ENCODE data around the gene RASD1.

RASD1 gene, protein sequence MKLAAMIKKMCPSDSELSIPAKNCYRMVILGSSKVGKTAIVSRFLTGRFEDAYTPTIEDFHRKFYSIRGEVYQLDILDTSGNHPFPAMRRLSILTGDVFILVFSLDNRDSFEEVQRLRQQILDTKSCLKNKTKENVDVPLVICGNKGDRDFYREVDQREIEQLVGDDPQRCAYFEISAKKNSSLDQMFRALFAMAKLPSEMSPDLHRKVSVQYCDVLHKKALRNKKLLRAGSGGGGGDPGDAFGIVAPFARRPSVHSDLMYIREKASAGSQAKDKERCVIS

GRCh38 chr17:17496189-17497064 lies at the start of gene RASD1:
RASD1 (minus strand) TSS chr17:17496395; CDS start chr17:17496181, 214 bp downstream.
- peak; percentile 81 for DNase-seq

DNA sequence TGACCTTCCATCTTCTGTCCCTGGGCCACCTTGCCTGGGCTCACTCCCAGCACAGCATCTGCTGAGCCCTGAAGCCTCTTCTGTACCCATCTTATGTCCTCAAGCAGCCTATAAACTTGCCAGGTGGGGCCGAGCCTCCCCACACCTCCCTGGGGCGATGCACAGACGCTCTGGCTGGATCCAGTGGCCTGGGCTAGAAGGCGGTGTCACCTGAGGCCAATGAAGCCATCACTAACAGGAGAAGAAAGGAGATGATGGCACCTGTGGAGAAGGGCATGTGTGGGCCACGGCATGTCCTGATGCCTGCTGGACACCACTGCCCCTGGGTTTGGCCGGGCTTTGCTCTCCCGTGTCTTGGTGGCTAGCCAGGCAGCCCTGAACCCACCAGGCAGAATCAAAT lies 49.8 kb upstream of the RASD1 start:
- no peak for DNase-seq

DNA sequence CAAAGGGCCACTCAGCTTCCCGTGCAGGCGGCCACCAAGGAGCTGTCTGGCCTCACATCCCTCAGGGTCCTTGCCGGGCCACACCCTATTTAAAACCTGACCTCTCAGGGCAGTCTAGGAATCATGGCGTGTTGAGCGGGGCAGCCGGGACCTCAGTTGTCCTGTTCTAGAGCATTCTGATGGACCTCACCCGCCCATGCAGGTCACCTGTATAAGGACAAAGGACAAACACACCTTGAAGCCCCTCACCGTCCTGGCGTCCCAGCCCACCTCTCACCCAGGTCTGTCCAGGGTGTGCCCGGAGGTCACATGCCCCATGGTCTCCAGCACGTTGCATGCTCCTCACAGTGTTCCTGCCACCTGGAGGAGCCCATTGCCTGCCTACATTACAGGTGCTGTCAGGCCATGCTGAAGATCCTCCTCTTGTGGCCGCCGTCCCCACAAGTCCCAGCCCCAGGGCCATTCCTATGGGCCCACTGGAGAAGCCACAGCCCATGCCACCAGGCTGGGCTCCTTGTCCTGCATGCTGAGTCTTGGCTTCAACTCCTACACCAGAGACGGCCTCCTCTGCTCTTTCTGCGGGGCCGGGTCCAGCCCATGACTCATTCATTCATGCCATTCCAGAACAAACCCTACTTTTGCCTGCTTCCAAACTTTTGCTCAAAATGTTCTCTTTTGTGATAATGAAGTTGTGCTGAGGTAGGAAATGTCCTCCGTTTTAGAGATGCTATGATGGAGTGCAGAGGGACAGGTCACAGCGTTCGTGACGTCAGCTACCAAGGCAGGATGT lies 49.0 kb upstream of the RASD1 start:
- no peak for DNase-seq

GRCh38 chr17:17542906-17543635 lies 46.9 kb upstream of the RASD1 start:
- DNase-seq, result no peak

GRCh38 chr17:17541640-17542001 lies 45.4 kb upstream of the RASD1 start:
- no peak for DNase-seq

DNA sequence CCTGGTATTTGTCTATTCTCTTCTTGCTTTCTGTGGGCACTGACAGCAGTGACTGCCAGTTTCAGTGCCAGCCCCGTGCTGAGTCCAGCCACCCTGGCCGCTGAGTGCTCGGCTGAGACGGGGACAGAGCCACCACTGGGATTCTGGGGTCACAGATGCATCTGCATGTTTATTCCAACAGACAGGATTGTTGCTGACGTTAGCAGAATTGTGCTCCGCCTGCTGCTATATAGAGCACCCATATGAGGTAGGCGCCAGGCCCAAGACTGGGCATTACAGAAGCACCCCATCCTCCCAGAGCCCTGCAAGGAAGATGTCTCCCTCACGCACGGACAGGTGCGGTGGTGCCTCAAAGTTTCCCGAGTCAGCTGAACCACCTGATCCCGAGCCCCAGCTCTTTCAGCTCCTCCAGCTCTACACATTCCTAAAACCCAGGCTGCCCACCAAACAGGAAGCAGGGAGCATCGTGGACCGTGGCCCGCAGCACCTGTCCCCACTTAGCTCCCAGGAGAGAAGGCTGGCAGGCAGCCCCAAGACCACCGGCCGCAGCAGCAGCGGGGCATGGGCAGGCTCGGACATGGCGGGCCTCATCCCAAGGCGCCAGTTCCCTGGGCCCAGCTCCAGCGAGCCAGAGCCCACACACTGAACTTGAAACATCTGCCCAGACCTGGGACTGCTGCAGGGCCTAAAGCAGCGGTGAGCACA lies 44.9 kb upstream of the RASD1 start:
- DNase-seq, result no peak

DNA sequence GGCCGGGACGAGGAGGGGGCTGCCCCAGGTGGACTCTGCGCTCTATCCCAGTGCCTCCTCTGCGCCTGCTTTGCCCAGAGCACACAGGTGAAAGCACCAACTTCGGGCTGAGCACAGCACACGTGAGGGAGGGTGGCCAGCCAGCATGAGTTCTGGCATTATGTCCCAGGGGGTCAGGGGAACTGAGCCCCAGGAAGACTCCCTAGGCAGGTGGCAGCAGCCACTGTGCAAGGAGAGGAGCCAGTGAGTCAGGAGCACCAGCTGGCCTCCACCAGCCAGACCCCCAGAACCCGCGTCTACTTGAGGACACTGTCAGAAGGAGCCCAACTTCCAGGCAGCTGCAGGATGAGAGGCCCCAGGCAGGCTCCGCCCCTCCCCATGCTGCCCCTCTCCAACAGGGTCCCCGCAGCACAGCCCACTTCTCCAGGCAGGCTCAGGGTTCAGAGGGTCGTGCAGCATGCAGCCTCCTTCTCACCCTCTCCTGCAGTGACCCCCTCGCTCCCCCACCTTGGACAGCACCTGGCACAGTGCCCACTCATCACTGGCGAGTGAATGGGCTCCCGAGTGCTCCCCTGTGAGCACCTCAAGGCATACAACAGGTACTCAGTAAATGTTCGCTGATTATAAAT lies 44.2 kb upstream of the RASD1 start:
- DNase-seq, result no peak

GRCh38 chr17:17539591-17539990 lies 43.4 kb upstream of the RASD1 start:
- no peak for DNase-seq

DNA sequence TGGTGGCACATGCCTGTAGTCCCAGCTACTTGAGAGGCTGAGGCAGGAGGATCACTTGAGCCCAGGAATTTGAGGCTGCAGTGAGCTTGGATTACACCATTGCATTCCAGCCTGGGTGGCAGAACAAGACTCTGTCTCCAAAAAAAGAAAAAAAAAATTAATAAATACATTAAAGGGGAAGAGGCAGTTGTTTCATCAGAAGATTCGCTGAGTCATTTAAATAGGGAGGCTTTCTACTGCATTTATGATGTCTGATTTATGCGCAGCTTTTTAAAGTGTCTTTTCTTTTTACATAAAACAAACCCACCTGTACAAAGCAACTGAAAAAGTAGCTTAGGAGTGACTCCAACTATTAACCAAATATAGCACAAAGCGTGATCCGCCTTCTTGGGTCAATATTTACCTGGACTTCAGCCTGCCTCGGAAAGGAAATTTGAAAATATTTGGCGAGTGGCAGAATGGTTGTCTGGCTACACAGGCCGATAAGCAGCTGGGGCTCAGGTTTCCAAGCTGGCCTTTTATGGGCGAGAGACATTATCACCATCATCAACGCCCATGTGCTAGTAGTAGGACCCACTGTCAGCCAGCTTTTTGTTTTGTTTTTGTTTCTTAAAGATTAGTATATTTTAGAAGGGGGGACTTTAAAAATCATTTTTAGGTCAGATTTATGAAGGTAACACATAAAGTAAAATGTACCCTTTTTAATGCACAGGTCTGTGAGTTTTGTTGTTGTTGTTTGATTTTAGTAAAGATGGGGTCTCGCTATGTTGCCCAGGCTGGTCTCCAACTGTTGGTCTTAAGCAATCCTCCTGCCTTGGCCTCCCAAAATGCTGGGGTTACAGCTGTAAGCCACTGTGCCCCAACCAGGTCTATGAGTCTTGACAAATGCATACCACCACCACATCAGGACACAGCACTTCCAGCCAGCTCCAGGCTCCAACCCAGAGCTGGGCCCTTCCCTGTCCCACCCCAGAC lies 42.5 kb upstream of the RASD1 start:
- DNase-seq, result no peak

DNA sequence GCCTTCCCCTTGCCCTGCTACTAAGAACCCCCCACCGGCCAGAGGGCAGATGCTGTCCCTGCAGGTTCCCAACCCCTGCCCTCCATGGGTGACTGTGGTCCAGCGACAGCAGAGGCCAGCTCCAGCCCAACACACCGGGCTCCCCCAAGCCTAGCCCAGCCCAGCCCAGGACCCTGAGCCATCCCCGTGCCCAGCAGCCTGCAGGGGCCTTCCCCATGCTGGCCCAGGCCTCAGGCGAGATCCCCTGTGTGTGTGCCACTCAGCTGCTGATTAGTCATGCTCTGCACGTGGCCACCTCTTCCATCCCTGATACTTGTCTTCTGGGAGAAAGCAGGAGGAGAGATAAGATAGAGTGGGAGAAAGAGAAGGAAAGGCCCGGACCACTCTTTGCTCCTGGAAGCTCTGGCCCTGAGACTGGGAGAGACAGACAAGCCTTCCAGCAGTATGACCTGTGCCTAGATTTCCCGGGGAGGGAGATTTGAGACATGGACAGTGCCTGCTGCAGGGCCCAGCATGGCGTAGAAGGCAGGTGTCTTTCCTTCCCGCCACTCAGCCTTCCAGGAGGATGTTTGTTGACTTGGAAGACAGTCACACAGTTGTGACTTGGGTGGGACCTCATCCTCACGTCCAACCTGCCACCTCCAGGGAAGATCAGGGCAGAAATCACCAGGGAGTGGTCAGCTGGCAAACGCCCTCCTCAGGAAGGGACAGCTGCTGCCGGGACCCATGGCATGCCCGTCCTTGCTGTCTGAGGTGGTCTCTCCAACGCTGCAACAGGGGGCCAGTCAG lies 41.3 kb upstream of the RASD1 start:
- no peak for DNase-seq

- DNase-seq, result no peak
These were observed 40.5 kb upstream of the RASD1 start for GRCh38 chr17:17536702-17537101.

GRCh38 chr17:17535957-17536356 lies 39.8 kb upstream of the RASD1 start:
- DNase-seq, result no peak

GRCh38 chr17:17533901-17534441 lies 37.8 kb upstream of the RASD1 start:
- DNase-seq, result no peak

- no peak for DNase-seq
These were observed 36.8 kb upstream of the RASD1 start for GRCh38 chr17:17532991-17533390.

- DNase-seq, result no peak
These were observed 35.0 kb upstream of the RASD1 start for GRCh38 chr17:17531156-17531555.

DNA sequence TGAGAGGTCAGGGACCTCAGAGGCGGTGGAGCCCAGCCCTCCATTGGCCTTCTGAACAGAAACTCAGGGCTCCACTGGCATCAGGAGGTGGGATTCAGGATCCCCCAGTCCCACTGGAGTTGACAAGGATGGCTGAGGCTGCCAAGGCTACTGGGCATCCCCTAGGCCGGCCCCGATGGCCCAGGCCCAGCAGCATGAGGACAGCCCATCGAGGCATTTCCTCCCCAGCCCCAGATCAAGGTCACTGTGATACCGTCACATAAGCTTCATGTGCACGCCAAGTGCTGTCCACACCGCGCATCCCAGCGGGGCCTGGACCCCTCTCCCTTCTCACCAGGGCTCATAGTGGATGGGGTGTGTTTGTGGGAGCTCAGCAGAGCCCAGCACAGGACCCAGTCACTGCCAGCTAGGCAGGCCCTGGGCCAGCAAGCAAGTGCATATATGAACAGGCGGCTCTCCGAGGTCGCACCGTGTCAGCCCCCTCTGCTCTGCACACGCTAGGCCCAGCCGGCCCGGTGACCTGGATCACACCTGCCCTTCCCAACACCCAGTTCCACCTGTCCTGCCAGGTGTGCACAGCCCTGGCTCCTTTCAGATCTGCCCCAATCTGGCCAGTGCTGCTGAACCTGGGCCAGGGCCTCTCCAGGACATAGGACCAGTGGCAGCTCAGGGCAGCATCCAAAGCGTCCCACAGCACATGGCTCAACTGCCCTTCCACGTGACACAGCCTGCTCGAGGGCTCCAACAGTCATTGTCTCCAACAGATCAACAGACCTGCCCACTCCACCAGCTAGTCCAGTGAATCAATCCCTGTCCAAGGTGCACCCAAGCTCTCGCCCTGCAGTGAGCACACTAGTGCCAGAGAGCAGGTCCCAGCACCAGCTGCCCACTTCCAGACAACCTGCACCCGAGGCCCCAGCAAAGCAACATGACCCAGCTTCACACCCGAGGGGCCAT lies 32.8 kb upstream of the RASD1 start:
- DNase-seq, result no peak

DNA sequence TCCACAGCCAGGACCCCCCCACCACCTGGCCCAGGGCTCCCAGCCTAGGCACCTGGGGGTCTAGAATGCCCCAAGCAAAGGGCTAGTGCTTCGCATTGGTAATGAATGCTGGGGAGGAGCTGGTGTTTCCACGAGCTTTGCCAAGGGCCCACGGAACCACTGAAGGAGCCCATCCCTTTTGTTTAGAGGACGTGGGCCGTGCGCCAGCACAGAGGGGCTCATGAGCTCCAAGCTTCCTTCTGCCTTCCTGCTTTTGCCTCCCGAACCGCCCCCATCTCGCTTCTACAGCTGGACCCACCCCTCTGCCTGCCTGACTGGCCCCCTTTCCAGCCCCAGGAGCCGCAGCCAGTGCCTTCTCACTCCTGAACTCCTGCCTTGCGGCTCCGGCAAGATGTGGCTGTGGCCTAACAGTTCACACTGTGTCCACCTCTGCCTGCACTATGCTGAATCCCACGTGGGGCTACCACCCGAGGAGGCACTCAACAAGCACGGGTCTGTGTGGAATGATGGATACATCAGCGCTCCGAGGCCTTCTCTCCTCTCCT lies 31.8 kb upstream of the RASD1 start:
- DNase-seq, result no peak

- DNase-seq, result no peak
These were observed 31.3 kb upstream of the RASD1 start for GRCh38 chr17:17527534-17527933.
